ENCODE results near the gene SPTB. TPM values are rescaled to one million over a fixed set of nuclear protein-coding genes. Genes with fewer than 3 reads are reported as not detected.

SPTB gene
- total and polyA plus RNA-seq, 2 experiments from 2014 or later = 1.1 to 1.7 TPM

DNA sequence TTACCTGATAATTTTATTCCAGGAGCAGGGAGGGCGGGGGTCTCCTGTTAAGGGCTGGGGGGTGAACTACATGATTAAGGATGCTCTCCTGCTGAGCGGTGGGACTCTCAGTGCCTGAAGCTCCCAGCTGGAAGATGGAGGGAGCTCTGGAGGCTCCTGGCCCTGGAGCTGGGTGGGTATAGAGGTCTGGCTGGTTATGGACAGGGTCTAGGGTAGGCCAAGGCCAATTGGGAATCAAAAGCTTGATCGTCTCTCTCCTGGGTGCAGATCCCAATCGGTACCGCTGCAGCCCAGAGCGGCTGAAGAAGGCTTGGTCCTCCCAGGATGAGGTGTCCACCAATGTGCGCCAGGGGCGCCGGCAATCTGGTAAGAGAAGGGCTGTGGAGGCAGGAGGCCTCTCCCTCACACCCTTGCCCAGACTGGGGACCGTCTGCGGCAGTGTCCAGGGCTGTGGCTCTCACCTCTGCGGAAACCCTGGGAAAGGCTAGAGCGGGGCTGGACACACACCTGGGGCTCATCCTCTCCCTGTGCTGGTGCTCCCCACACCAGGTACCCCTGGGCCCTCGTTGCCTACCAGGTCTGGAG lies 147.1 kb downstream of the SPTB start:
- WGBS (ENCODE audit: low lambda C conversion rate, missing lambda C conversion rate) = 97% methylated on average over 13 of the region's 14 CpGs
- H3K36me3 ChIP-seq (replicated peaks; ENCODE audit: insufficient read depth, low read depth) = no peaks in the 10 kb centered on the region
- TF ChIP-seq, protein P1, sequence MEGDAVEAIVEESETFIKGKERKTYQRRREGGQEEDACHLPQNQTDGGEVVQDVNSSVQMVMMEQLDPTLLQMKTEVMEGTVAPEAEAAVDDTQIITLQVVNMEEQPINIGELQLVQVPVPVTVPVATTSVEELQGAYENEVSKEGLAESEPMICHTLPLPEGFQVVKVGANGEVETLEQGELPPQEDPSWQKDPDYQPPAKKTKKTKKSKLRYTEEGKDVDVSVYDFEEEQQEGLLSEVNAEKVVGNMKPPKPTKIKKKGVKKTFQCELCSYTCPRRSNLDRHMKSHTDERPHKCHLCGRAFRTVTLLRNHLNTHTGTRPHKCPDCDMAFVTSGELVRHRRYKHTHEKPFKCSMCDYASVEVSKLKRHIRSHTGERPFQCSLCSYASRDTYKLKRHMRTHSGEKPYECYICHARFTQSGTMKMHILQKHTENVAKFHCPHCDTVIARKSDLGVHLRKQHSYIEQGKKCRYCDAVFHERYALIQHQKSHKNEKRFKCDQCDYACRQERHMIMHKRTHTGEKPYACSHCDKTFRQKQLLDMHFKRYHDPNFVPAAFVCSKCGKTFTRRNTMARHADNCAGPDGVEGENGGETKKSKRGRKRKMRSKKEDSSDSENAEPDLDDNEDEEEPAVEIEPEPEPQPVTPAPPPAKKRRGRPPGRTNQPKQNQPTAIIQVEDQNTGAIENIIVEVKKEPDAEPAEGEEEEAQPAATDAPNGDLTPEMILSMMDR (IDR thresholded peaks at IDR 0.05; ENCODE audit: poor library complexity) = no peak
- TF ChIP-seq EZH2 (IDR thresholded peaks at IDR 0.05; ENCODE audit: borderline replicate concordance) (no peak), EZH2phosphoT487 (IDR thresholded peaks at IDR 0.05; ENCODE audit: low read depth, severe bottlenecking, unreplicated experiment) (no peak)

DNA sequence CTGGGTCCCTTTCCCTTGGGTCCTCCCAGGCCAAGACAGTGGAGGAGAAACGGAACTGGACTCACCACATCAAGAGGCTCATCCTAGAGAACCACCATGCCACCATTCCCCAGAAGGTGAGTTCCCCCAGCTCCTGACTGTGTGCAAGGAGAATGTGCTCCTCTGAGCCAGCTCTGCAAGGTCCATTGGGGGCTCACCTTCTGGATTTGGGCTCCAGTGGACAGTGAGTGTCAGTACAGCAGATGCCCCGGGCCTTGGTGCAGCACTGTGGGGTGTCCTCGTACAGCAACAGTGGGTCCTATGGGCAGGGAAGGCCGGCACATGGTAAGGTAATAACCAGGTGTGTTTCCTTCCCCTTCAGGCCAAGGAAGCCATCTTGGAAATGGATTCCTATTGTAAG lies 147.6 kb downstream of the SPTB start:
- TF ChIP-seq EZH2 (IDR thresholded peaks at IDR 0.05; ENCODE audit: borderline replicate concordance) (no peak), EZH2phosphoT487 (IDR thresholded peaks at IDR 0.05; ENCODE audit: low read depth, severe bottlenecking, unreplicated experiment) (no peak)
- TF ChIP-seq, protein P1 (IDR thresholded peaks at IDR 0.05; ENCODE audit: poor library complexity) = no peak
- H3K9me2 ChIP-seq (replicated peaks; ENCODE audit: insufficient read depth) = no peaks in the 10 kb centered on the region
- no peak overlapping the region for H3K4me2 ChIP-seq
- H2AFZ ChIP-seq = no peak overlapping the region
- no peaks in the 10 kb centered on the region for H3K27me3 ChIP-seq
- DNase-seq (ENCODE audit: low spot score) = no peak
- no peak overlapping the region for H3K27ac ChIP-seq
- H3K4me1 ChIP-seq (ENCODE audit: insufficient read depth) = peaks cover 10% of the 10 kb centered on the region
- 100% methylated on average over 4 of the region's 4 CpGs for WGBS (ENCODE audit: low lambda C conversion rate, missing lambda C conversion rate)
- H4K20me1 ChIP-seq (ENCODE audit: insufficient read depth, poor library complexity, severe bottlenecking) = no peaks in the 10 kb centered on the region
- no peak overlapping the region for H3K4me3 ChIP-seq
- H3K79me2 ChIP-seq = peaks cover 54% of the 10 kb centered on the region
- H3K9me3 ChIP-seq (ENCODE audit: low read depth) = no peaks in the 10 kb centered on the region
- no peaks in the 10 kb centered on the region for H3K36me3 ChIP-seq (replicated peaks; ENCODE audit: insufficient read depth, low read depth)

More for the DNA sequence above, 147.1 kb downstream of the SPTB start:
- no peak overlapping the region for H2AFZ ChIP-seq
- no peak overlapping the region for H3K4me2 ChIP-seq
- H3K4me3 ChIP-seq = no peak overlapping the region
- H3K9me2 ChIP-seq (replicated peaks; ENCODE audit: insufficient read depth) = no peaks in the 10 kb centered on the region
- no peaks in the 10 kb centered on the region for H3K27me3 ChIP-seq
- H3K27ac ChIP-seq = no peak overlapping the region
- no peaks in the 10 kb centered on the region for H4K20me1 ChIP-seq (ENCODE audit: insufficient read depth, poor library complexity, severe bottlenecking)
- peaks cover 48% of the 10 kb centered on the region for H3K79me2 ChIP-seq
- peaks cover 11% of the 10 kb centered on the region for H3K4me1 ChIP-seq (ENCODE audit: insufficient read depth)
- no peaks in the 10 kb centered on the region for H3K9me3 ChIP-seq (ENCODE audit: low read depth)
- no peak for DNase-seq (ENCODE audit: low spot score)

DNA sequence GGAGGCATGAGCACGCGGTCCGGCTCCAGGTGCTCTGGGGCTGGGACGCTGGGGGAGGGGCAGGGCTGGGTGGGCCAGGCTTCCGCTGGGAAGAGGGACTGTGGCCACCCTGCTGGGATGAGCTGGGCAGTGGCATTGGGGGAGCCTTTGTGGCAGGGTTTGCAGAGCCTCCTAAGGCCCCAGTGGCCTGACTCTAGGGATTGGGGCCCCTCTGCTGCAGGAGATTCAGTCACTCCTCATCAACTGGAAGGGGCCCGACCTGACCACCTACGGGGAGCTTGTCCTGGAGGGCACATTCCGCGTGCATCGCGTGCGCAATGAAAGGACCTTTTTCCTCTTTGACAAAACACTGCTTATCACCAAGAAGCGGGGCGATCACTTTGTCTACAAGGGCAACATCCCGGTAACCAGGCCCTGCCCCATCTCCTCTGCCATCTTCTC lies 148.5 kb downstream of the SPTB start:
- Histone ChIP-seq H3K4me3 (no peak overlapping the region), H3K9me3 (ENCODE audit: low read depth) (no peaks in the 10 kb centered on the region), H3K79me2 (peaks cover 57% of the 10 kb centered on the region), H3K4me1 (ENCODE audit: insufficient read depth) (peaks cover 8% of the 10 kb centered on the region), H3K4me2 (no peak overlapping the region), H2AFZ (no peak overlapping the region), H3K36me3 (replicated peaks; ENCODE audit: insufficient read depth, low read depth) (no peaks in the 10 kb centered on the region), H3K27me3 (no peaks in the 10 kb centered on the region), H3K27ac (no peak overlapping the region), H4K20me1 (ENCODE audit: insufficient read depth, poor library complexity, severe bottlenecking) (no peaks in the 10 kb centered on the region), H3K9me2 (replicated peaks; ENCODE audit: insufficient read depth) (no peaks in the 10 kb centered on the region)
- DNase-seq (ENCODE audit: low spot score) = no peak
- TF ChIP-seq, protein P1 (IDR thresholded peaks at IDR 0.05; ENCODE audit: poor library complexity) = no peak
- no peak for TF ChIP-seq EZH2 (IDR thresholded peaks at IDR 0.05; ENCODE audit: borderline replicate concordance)
- TF ChIP-seq EZH2phosphoT487 (IDR thresholded peaks at IDR 0.05; ENCODE audit: low read depth, severe bottlenecking, unreplicated experiment) = no peak
- 97% methylated on average over 15 of the region's 15 CpGs for WGBS (ENCODE audit: low lambda C conversion rate, missing lambda C conversion rate)

Measured in hepatocyte (in vitro differentiated cells).